ENCODE results near the gene OR4D2.

- TF ChIP-seq CTCF (IDR thresholded peaks at IDR 0.05), result no peak
- no peak for TF ChIP-seq EZH2 (IDR thresholded peaks at IDR 0.05)
- TF ChIP-seq EZH2phosphoT487 (IDR thresholded peaks at IDR 0.05), result no peak
Observed at GRCh38 chr17:58195518-58196123, 28.8 kb downstream of the OR4D2 start.

Data from neural progenitor cell (in vitro differentiated cells).